ENCODE results near the gene PYURF. TPM values are rescaled to one million over a fixed set of nuclear protein-coding genes. Genes with fewer than 3 reads are reported as not detected.
"Not testable (repeated sequence)": the region's sequence is repeated elsewhere in the genome, so short reads cannot be mapped to it uniquely, and the experiment has no call there.

Gene PYURF
- 84.0 TPM for total RNA-seq

- no peak for FAIRE-seq
Measured at GRCh38 chr4:88523325-88524129, at the start of gene PYURF. Gene PYURF, minus strand, starts transcription at chr4:88523776. Its CDS starts 76 bp downstream, at chr4:88523700.

GRCh38 chr4:88570001-88570400 lies 46.4 kb upstream of the PYURF start:
- peak; percentile 3 for FAIRE-seq
- no peak for DNase-seq (ENCODE audit: low spot score in 2 of 2)

More at GRCh38 chr4:88523325-88524129, at the start of gene PYURF:
- peak; percentile 82 to 83 for DNase-seq (ENCODE audit: low spot score in 2 of 2)

- FAIRE-seq, result no peak
Measured at GRCh38 chr4:88567591-88567990, 44.0 kb upstream of the PYURF start.

GRCh38 chr4:88549815-88550214 lies 26.2 kb upstream of the PYURF start:
- no peak for DNase-seq (ENCODE audit: low spot score in 2 of 2)
- no peak for FAIRE-seq

More at GRCh38 chr4:88567591-88567990, 44.0 kb upstream of the PYURF start:
- no peak for DNase-seq (ENCODE audit: low spot score in 2 of 2)

- FAIRE-seq; DNase-seq (ENCODE audit: low spot score in 2 of 2): not testable (repeated sequence)
Measured at GRCh38 chr4:88539322-88540068, 15.9 kb upstream of the PYURF start.

GRCh38 chr4:88537709-88538108 lies 14.1 kb upstream of the PYURF start:
- DNase-seq (ENCODE audit: low spot score in 2 of 2) (no peak), FAIRE-seq (no peak)

GRCh38 chr4:88535090-88535755 lies 11.6 kb upstream of the PYURF start:
- no peak for FAIRE-seq
- no peak for DNase-seq (ENCODE audit: low spot score in 2 of 2)

GRCh38 chr4:88533937-88534750 lies 10.6 kb upstream of the PYURF start:
- FAIRE-seq (no peak), DNase-seq (ENCODE audit: low spot score in 2 of 2) (no peak)

- no peak for FAIRE-seq
Measured at GRCh38 chr4:88533088-88533790, 9.7 kb upstream of the PYURF start.

GRCh38 chr4:88531549-88531948 lies 8.0 kb upstream of the PYURF start:
- no peak for FAIRE-seq
- no peak for DNase-seq (ENCODE audit: low spot score in 2 of 2)

More at GRCh38 chr4:88533088-88533790, 9.7 kb upstream of the PYURF start:
- DNase-seq (ENCODE audit: low spot score in 2 of 2), result no peak

- DNase-seq (ENCODE audit: low spot score in 2 of 2) (no peak), FAIRE-seq (peak; percentile 91)
Measured at GRCh38 chr4:88528861-88529260, 5.3 kb upstream of the PYURF start.

- DNase-seq (ENCODE audit: low spot score in 2 of 2), result no peak
- no peak for FAIRE-seq
Measured at GRCh38 chr4:88527787-88528186, 4.2 kb upstream of the PYURF start.

- FAIRE-seq (peak; percentile 55), DNase-seq (ENCODE audit: low spot score in 2 of 2) (peak in 1 of 2 donors; percentile 31)
Measured at GRCh38 chr4:88526221-88526815, 2.7 kb upstream of the PYURF start.

- peak in 1 of 2 donors; percentile 9 for DNase-seq (ENCODE audit: low spot score in 2 of 2)
- FAIRE-seq, result no peak
Measured at GRCh38 chr4:88524171-88524570, 595 bp upstream of the PYURF start.

GRCh38 chr4:88522702-88523324 lies 763 bp downstream of the PYURF start:
- FAIRE-seq, result no peak
- peak in 1 of 2 donors; percentile 18 for DNase-seq (ENCODE audit: low spot score in 2 of 2)

- DNase-seq (ENCODE audit: low spot score in 2 of 2), result no peak
- FAIRE-seq, result no peak
Measured at GRCh38 chr4:88518911-88519310, 4.7 kb downstream of the PYURF start.

GRCh38 chr4:88517825-88518224 lies 5.8 kb downstream of the PYURF start:
- DNase-seq (ENCODE audit: low spot score in 2 of 2) (no peak), FAIRE-seq (no peak)

GRCh38 chr4:88516746-88517145 lies 6.8 kb downstream of the PYURF start:
- DNase-seq (ENCODE audit: low spot score in 2 of 2) (no peak), FAIRE-seq (no peak)
